Right lobe of liver (tissue), 4 donors: Measurements from ENCODE around the gene AUNIP.

Experiments
- CTCF ChIP-seq, 4 donors: fragments of 200-600 bp in 3 of 4; fragments of 450-650 bp in 1 of 4; IDR thresholded peaks; one replicate each; pipeline versions ENCODE4 v1.5.1 to v1.8.0; 2016 to 2022; ENCODE audit warnings: antibody characterized with exemption in 4 of 4, mild to moderate bottlenecking in 2 of 4
- POLR2A ChIP-seq: fragments of 450-650 bp; IDR thresholded peaks from one replicate; pipeline ENCODE4 v1.6.1; 2017; ENCODE audit warnings: antibody characterized with exemption, mild to moderate bottlenecking
- donor health status: DM: no; HTN: no; CAD: no.
- donor health status: DM: no; HTN: no; CAD: no.
- donor health status: DM: no; HTN: yes; CAD: no.

GRCh38 chr1:25787760-25788166, 71.5 kb downstream of the AUNIP start:
- no peak for TF ChIP-seq CTCF (IDR thresholded peaks at IDR 0.05)
- TF ChIP-seq POLR2A: no peak
